ENCODE measurements around the gene CREB5.

- TF ChIP-seq ZNF460 (CRISPR knock-in tag; IDR thresholded peaks at IDR 0.05; ENCODE audit: borderline replicate concordance): no peak
- TF ChIP-seq SP140L (CRISPR knock-in tag; IDR thresholded peaks at IDR 0.05; ENCODE audit: borderline replicate concordance): no peak
Observed at GRCh38 chr7:28717445-28718054, 305.2 kb downstream of the CREB5 start.
